HG03439 (cell line): ENCODE measurements around the gene TIMMDC1.
"Not testable (repeated sequence)": the region's sequence is repeated elsewhere in the genome, so short reads cannot be mapped to it uniquely, and the experiment has no call there.

Experiments used
- ATAC-seq: cut with Tn5 transposase; IDR thresholded peaks from one replicate; pipeline ENCODE4 v1.9.1; 2021; ENCODE audit warnings: mild to moderate bottlenecking, moderate library complexity; ENCODE audit not compliant: unreplicated experiment

Gene TIMMDC1

DNA sequence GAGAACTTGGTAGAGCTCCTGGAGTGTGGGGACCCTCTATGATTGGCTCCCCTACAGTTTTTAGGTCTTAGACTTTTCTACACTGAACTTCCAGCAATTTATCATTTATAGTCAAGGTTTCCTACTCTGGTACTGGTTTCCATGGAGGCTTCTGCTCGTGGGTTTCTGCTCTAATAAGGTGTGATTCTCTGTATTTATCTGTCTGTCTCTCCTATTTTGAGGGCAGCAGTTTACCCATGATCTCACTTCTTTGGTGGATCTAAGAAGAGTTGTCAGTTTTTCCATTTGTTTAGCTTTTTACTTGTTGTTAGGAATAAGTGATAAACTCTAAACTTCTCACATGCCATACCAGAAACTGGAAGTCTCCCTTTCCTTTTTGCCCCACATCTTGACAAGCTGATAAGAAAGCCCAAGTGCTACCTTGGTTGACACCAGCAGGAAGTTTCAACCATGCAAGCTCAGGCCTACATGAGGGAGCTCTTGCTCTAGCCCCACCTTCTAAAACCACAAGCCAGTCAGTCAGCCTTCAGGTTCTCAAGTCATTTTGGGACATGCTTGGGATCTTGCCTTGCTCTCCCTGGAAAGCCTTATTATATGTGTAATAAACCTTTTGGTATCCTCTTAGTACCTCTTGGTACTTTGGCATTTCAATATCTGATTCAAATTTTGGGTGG is 10.0 kb downstream of the TIMMDC1 start:
- no peak for ATAC-seq

DNA sequence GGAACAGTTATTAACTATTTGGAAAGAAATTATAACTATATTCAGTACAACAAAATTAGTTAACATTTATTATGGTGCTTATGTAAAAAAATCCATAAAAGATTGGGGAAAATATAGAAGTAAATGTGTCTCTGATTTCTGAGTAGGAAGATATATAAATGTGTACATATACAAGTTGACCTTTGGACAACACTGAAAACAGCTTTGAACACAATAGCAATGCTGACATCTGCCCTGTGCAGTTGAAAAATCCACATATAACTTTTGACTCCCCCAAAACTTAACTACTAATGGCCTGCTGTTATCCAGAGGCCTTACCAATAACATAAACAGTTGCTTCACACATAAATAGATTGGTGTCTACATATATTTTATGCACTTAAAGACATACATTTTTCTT is 12.3 kb downstream of the TIMMDC1 start:
- ATAC-seq = no peak

- ATAC-seq = no peak
Observed at GRCh38 chr3:119514637-119515036, 16.3 kb downstream of the TIMMDC1 start.

DNA sequence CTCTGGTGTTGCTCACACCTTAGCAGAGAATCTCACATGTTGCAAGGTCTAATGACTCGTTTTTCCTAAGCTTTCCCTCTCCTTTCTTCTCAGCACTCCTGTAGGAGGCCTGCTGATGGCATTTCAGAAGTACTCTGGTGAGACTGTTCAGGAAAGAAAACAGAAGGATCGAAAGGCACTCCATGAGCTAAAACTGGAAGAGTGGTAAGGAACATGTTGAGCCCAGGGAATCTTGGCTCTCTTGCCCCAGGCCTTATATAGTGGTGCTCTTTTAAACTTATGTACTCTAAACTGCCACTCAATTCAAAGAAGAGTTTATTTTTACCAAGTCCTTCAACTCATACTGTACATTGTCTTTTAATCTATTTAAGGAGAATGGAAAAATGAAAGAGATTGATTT is 18.8 kb downstream of the TIMMDC1 start:
- ATAC-seq = no peak

GRCh38 chr3:119518026-119518425 is 19.7 kb downstream of the TIMMDC1 start:
- no peak for ATAC-seq

- no peak for ATAC-seq
Observed at GRCh38 chr3:119524931-119525662, 26.8 kb downstream of the TIMMDC1 start.

- ATAC-seq = no peak
Observed at GRCh38 chr3:119527714-119528113, 29.4 kb downstream of the TIMMDC1 start.

GRCh38 chr3:119529883-119530282 is 31.5 kb downstream of the TIMMDC1 start:
- no peak for ATAC-seq

DNA sequence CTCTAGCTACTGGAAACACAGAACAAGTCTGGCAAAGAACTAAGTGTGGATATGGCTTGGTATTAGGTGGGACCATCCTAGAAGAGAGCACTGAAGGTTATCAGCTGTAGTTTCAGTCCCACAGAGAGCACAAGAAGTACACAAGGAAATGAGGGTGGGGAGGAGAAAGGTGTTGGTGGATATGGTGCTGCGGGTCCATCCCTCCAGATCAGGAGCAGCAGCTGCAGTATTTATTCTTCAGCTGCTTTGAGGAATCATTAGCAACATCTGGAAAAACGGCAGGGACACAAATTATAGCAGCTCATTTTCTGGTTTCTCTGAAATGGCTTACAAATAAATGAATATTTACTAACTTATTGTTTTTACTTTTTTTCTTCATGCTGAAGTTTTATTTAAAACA is 32.1 kb downstream of the TIMMDC1 start:
- ATAC-seq = no peak

GRCh38 chr3:119531151-119531550 is 32.8 kb downstream of the TIMMDC1 start:
- ATAC-seq = no peak

DNA sequence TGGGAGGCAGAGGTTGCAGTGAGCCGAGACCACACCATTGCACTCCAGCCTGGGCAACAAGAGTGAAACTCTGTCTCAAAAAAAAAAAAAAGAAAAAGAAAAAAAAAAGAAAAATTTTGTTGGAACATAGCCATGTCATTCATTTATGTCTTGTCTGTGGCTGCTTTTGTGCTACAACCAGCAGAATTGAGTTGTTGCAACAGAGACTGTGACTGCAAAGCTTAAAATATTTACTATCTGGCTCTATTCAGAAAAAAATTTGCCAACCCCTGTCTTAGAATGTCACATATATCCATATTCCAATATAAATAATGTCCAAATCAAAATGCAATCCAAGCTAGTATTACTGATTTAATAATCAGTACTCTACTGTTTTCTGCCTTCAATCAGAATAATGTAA is 35.9 kb downstream of the TIMMDC1 start:
- ATAC-seq = no peak

DNA sequence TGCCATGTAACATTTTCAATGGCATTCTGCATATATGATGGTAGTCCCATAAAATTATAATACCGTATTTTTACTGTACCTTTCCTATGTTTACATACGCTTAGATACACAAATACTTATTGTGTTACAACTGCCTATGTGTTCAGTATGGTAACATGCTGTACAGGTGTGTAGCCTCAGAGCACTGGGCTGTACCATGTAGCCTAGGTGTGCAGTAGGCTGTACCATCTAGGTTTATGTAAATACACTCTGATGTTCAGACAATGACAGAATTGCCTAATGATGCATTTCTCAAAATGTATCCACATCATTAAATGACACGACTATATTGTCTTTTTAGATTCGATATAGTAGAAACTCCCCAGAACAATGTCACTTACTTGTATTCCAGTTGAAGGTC is 38.4 kb downstream of the TIMMDC1 start:
- ATAC-seq = no peak

DNA sequence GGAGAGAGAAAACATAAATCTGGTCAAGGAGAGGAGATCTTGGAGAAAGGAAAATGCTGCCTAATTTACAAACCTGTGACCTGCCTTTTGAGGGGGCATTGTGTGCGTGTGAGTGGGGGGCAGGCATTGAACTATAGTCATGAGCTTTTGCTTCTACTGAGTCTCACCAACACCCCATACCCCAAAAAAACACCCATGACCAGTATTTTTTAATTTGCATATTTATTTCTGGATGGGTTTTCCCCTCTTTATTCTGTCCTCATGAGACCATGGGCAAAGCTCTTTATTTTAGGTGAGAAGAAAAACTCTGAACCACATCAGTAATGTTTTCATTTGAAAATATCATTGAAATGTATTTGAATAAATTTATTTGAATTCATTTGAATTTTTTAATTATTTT is 40.4 kb downstream of the TIMMDC1 start:
- no peak for ATAC-seq

DNA sequence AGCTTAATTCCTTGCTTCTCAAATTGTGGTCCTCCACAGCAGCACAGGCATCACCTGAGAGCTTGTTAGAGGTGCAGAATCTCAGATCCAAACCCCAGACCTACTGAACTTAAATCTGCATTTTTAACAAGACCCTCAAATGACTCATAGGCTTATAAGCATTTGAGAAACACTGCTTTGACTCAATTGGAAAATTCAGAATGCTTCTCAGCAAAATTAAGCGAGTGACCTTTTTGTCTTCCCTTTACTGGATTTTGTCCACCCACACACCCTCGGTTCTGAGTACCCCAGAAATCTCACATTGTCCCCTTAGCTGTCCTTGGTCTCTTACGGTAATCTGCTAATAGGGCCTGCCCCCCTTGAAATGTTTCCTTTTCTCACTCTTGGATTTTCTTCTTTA is 43.2 kb downstream of the TIMMDC1 start:
- no peak for ATAC-seq

DNA sequence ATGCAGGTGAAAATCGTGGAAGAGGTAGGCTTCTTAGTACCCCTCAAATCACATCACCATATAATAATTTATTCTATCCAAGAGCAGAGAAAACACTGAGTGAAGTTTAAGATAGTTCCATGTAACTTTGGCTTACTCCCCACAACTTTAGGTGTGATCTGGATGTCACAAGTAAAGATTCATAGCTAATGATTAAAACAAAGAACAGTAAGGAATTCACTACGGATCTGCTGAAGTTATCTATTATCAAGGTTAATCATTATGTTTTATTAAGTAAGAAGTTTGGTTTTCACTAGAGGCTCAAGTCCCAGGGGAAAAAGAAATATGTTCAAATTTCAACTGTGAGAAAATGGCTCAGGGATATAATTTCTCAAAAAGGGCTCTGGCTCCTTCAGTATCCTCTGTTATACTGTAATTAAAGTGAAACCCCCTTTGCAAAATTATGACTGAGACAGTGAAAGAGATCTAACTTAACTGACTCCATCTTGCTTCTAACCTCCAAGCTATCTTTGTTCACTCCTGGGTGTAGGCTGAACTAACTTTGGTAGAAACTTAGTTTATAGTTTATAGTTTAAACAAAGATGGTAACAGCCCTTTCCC is 43.9 kb downstream of the TIMMDC1 start:
- no peak for ATAC-seq

GRCh38 chr3:119543147-119543546 is 44.8 kb downstream of the TIMMDC1 start:
- no peak for ATAC-seq

DNA sequence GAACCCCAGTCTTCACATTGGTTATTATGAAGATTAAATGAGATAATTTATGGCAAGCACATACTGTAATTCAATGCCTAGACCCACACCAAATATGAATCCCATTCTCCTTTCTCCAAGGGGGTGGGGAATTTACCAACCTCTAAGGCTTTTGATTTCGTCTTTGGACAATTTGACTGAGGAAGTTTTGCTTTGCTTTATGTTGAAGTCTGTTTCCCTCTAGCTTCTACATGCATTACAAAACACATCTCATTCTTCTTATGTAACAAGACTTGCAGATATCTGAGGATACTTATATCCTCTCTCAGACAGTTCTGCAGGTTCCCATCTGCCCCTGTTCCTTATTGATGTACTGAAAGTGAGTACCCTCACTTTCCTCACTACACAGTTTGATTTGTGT is 48.9 kb downstream of the TIMMDC1 start:
- ATAC-seq = no peak

- ATAC-seq = no peak
Observed at GRCh38 chr3:119548341-119548740, 50.0 kb downstream of the TIMMDC1 start.

- no peak for ATAC-seq
Observed at GRCh38 chr3:119550192-119550910, 52.0 kb downstream of the TIMMDC1 start.

- no peak for ATAC-seq
Observed at GRCh38 chr3:119551598-119551997, 53.3 kb downstream of the TIMMDC1 start.

GRCh38 chr3:119552928-119553327 is 54.6 kb downstream of the TIMMDC1 start:
- not testable (repeated sequence) for ATAC-seq
